GM21381 (cell line): Measurements from ENCODE around the gene COL6A3.

Experiments
- ATAC-seq: cut with Tn5 transposase; IDR thresholded peaks from one replicate; pipeline ENCODE4 v1.9.1; 2021; ENCODE audit warnings: mild to moderate bottlenecking, moderate library complexity; ENCODE audit not compliant: unreplicated experiment

Gene COL6A3

DNA sequence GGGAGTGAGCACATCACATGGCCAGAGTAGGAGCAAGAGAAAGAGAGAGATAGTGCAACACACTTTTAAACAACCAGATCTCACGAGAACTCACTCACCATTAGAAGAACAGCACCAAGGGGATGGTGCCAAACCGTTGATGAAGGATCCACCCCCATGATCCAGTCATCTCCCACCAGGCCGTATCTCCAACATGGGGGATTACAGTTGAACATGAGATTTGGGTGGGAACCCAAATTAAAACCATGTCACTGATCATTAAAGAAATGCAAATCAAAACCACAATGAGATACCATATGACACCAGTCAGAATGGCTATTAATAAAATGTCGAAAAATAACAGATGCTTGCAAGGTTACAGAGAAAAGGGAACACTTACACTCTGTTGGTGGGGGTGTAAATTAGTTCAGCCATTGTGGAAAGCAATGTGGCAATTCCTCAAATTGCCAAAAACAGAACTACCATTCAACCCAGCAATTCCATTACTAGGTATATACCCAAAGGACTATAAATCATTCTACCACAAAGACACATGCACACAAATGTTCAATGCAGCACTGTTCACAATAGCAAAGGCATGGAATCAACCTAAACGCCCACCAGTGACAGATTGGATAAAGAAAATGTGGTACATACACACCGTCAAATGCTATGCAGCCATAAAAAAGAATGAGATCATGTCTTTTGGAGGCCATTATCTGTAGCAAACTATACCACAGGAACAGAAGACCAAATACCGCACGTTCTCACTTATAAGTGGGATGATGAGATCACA is 137.1 kb downstream of the COL6A3 start:
- no peak for ATAC-seq
